Measurements from ENCODE around the gene RASSF10. TPM values are rescaled to one million over a fixed set of nuclear protein-coding genes. Genes with fewer than 3 reads are reported as not detected.

RASSF10 gene
- total and polyA plus RNA-seq, 2 donors (not counting 1 experiment from before 2014, with no cell fraction given), result not detected

DNA sequence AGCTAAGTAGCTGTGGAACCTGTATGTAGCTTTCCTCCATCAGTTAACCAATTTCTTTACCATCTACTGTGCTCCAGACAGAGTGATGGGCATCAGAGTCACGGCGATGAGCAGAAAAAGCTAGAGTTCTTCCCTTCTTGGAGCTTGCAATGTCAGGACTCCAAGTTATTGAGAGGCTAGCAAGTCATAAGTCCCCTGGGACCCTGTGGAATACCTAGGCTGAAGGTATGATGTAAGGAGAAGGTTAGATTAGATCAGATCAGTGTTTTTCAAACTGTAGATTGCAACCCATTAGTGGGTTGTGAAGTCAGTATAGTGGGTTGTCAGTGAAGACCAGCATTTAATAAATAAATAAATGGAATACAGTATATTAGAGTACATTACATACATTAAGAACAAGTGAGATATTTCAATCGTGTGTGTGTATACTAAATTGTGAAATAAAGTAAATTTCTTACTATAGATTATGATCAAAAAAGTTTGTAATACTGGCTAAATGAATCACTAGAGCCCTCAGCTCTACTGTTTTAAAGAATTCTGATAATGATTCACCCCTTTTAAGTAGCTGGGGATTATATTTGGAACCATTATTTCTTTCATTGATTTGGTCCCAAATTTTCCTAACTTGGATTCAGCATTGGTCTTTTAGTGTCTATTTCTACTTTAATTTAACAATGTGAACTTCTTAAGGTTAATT, 52.3 kb downstream of the RASSF10 start:
- no peak for DNase-seq
- Histone ChIP-seq H3K27me3 (replicated peaks in 1 of 4; ENCODE audit: control extremely low read depth in 1 of 4, control insufficient read depth in 3 of 4, insufficient read depth in 4 of 4, low read length in 3 of 4) (no peaks in the 10 kb centered on the region), H2AFZ (ENCODE audit: insufficient read depth, low read depth, low read length, poor library complexity, severe bottlenecking) (no peak overlapping the region), H3K4me2 (replicated peaks; ENCODE audit: low read depth, low read length, poor library complexity, severe bottlenecking) (no peak overlapping the region), H3K4me3 (ENCODE audit: control extremely low read depth in 1 of 5, extremely low read depth in 1 of 5, insufficient read depth in 1 of 5, low read depth in 2 of 5, low read length in 4 of 5) (no peak overlapping the region), H3K9ac (ENCODE audit: low read length) (no peak overlapping the region), H3K4me1 (ENCODE audit: control insufficient read depth in 2 of 2, insufficient read depth in 2 of 2, low read length in 2 of 2) (no peaks in the 10 kb centered on the region), H3K36me3 (replicated peaks in 1 of 2; ENCODE audit: control extremely low read depth in 1 of 2, control insufficient read depth in 1 of 2, extremely low read depth in 1 of 2, insufficient read depth in 2 of 2, low read length in 1 of 2) (no peaks in the 10 kb centered on the region), H3K79me2 (ENCODE audit: control insufficient read depth, insufficient read depth, low read length) (no peaks in the 10 kb centered on the region), H3K9me3 (ENCODE audit: control extremely low read depth in 1 of 3, control insufficient read depth in 2 of 3, insufficient read depth in 1 of 3, low read length in 2 of 3) (no peaks in the 10 kb centered on the region), H3K27ac (ENCODE audit: low read length in 2 of 2) (no peak overlapping the region), H4K20me1 (ENCODE audit: control insufficient read depth, insufficient read depth, low read length, poor library complexity, severe bottlenecking) (no peaks in the 10 kb centered on the region)
- Mint-ChIP-seq H3K4me1 (no peaks in the 10 kb centered on the region), H3K27ac (no peak overlapping the region), H3K27me3 (peaks cover 12% of the 10 kb centered on the region), H3K9me3 (ENCODE audit: insufficient read depth) (peaks cover 3% of the 10 kb centered on the region), H3K4me3 (no peak overlapping the region)
- intact Hi-C loops (cut with micrococcal nuclease), result no loop called here
- ATAC-seq (ENCODE audit: low read depth), result no peak
- ChIA-PET POLR2A (no interaction called here), CTCF (no interaction called here)
- TF ChIP-seq EZH2 (IDR thresholded peaks at IDR 0.05; ENCODE audit: borderline replicate concordance, insufficient read depth, low read depth, low read length, poor library complexity, severe bottlenecking) (no peak), CTCF (IDR thresholded peaks at IDR 0.05) (no peak)
- 100% methylated on average over 2 of the region's 3 CpGs for WGBS (ENCODE audit: insufficient coverage)

All from B cell (primary cell).